Neural cell (in vitro differentiated cells): Measurements from ENCODE around the gene CADM4.
"Not testable (repeated sequence)": the region's sequence is repeated elsewhere in the genome, so short reads cannot be mapped to it uniquely, and the experiment has no call there.

Experiments
- REST ChIP-seq: IDR thresholded peaks from 2 replicates; pipeline ENCODE4 v1.6.1; 2012; ENCODE audit warnings: borderline replicate concordance
- TAF1 ChIP-seq: IDR thresholded peaks from 2 replicates; pipeline ENCODE4 v1.6.1; 2012; ENCODE audit warnings: low read depth
- TF ChIP-seq, protein P1 (sequence below): fragments of 450-650 bp; IDR thresholded peaks from 2 replicates; pipeline ENCODE4 v1.5.1; 2014; ENCODE audit warnings: antibody characterized with exemption, mild to moderate bottlenecking, moderate library complexity; ENCODE audit not compliant: poor library complexity, severe bottlenecking

DNA sequence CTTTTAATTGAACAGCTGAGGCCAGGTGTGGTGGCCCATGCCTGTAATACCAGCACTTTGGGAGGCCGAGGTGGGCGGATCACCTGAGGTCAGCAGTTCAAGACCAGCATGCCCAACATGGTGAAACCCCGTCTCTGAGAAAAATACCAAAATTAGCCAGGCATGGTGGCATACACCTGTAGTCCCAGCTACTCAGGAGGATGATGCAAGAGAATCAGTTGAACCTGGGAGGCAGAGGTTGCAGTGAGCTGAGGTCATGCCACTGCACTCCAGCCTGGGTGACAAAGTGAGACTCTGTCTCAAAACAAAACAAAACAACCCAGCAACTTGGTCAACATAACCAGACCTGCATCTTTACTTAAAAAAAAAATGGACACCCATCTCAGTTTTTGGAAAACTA is 52.6 kb downstream of the CADM4 start:
- TF ChIP-seq, protein P1, sequence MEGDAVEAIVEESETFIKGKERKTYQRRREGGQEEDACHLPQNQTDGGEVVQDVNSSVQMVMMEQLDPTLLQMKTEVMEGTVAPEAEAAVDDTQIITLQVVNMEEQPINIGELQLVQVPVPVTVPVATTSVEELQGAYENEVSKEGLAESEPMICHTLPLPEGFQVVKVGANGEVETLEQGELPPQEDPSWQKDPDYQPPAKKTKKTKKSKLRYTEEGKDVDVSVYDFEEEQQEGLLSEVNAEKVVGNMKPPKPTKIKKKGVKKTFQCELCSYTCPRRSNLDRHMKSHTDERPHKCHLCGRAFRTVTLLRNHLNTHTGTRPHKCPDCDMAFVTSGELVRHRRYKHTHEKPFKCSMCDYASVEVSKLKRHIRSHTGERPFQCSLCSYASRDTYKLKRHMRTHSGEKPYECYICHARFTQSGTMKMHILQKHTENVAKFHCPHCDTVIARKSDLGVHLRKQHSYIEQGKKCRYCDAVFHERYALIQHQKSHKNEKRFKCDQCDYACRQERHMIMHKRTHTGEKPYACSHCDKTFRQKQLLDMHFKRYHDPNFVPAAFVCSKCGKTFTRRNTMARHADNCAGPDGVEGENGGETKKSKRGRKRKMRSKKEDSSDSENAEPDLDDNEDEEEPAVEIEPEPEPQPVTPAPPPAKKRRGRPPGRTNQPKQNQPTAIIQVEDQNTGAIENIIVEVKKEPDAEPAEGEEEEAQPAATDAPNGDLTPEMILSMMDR: not testable (repeated sequence)
- not testable (repeated sequence) for TF ChIP-seq TAF1, REST
